GM18517 (cell line): Measurements from ENCODE around the gene WWP2.
"Not testable (repeated sequence)": the region's sequence is repeated elsewhere in the genome, so short reads cannot be mapped to it uniquely, and the experiment has no call there.

Experiments used
- ATAC-seq: cut with Tn5 transposase; IDR thresholded peaks from one replicate; pipeline ENCODE4 v1.9.1; 2021; ENCODE audit warnings: mild to moderate bottlenecking, moderate library complexity; ENCODE audit not compliant: unreplicated experiment

The WWP2 gene

DNA sequence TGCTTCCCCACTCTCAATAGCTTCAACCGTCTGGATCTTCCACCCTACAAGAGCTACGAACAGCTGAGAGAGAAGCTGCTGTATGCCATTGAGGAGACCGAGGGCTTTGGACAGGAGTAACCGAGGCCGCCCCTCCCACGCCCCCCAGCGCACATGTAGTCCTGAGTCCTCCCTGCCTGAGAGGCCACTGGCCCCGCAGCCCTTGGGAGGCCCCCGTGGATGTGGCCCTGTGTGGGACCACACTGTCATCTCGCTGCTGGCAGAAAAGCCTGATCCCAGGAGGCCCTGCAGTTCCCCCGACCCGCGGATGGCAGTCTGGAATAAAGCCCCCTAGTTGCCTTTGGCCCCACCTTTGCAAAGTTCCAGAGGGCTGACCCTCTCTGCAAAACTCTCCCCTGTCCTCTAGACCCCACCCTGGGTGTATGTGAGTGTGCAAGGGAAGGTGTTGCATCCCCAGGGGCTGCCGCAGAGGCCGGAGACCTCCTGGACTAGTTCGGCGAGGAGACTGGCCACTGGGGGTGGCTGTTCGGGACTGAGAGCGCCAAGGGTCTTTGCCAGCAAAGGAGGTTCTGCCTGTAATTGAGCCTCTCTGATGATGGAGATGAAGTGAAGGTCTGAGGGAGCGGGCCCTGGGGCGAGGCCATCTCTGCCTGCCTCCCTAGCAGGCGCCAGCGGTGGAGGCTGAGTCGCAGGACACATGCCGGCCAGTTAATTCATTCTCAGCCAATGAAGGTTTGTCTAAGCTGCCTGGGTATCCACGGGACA lies 177.9 kb downstream of the WWP2 start:
- ATAC-seq: no peak

DNA sequence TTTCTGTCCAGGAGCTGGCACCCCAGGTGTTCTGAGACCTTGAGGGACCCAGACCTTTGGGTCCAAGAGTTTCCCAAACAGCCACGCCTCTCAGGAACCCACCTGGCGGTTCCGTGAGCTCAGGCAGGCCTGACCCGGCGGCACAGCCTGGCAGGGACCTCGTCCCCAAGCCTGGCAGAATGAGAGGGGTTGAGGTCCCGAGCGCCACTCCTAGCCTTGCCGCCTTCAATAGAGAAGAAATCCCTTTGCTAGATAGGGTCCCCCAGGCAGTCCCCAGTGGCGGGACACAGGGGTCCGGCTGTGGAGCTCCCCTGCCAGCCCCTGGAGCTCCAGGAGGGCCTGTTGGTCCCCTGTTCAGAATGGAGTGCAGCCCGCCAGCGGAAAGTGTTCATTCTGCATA lies 178.5 kb downstream of the WWP2 start:
- ATAC-seq: no peak

DNA sequence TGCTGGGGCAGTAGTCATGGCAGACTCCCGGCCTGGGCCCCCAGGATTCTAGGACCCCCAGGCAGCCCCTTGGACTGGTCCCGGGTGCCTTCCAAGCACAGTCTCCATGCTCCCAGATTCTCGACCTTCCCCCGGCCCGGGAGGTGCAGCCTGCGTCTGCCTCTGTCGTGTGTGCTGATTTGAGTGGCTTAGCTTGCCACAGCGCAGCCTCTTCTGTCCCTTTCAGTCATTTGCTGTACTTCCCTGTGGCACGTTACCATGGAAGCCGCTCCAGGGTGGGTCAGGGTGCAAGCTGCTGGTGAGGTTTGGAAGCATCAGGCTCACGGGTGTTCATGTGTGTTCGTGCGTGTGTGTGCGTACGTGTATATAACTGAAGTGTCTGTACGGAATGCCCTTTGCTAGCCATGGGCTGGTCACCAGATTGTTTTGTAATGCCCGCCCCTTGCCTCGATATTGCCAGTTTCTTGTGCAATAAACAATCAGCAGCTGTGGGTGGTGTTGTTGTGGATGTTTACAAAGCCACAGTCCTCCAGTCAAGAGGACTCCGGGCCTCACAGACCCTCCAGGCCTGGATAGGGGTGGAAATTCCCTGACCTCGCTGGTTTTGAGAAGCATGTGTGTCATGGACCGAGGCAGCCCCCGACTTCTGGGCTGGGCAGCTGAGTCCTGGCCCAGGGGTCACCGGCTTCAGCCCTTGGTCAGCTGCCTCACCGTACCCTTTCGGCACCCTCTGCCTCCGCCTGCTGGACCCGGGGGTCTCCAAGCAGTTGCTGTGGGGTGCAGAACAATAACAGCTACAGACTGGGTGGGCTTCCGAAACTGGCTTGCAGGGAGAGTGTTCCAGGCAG lies 179.3 kb downstream of the WWP2 start:
- no peak for ATAC-seq

DNA sequence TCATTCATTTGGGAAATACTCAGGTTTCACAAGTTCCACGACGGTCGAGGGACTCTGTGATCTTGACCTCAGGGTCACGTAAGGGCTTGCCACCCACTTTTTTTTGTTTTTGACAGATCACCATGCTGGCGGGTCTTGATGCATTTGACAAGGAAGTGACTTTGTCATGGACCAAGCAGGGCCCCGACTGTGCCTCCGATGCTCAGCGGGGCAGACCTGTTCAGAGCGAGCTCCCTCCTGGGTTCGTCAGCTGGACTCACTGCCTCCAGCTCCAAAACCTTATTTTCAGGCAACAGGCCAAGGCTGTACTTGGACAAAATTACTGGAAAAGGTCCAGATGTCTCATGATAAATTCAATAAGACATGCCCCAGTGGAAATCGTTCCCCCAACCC lies 180.0 kb downstream of the WWP2 start:
- ATAC-seq: no peak

DNA sequence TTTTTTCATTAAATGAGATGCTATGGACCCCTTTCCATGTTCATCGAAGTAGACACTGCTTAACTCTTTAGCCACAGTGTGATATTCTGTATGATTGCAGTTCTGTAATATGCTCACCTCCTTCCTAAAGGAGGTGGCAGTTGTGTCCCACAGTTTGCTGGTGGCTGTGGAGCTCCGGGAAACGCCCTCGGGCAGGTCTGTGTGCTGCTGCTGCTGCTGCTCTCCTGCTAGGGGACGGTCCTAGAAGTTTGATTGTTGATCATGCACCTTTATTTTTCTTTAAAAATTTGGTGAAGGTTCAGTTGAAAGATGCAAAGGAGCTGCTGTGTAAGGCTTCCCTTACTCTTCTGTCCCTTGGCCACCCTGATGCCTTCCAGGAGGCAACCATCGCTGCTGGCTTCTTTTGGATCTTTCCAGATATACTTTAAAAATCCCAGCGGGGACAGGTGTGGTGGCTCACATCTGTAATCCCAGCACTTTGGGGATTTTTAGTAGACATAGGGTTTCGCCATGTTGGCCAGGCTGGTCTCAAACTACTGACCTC lies 180.6 kb downstream of the WWP2 start:
- no peak for ATAC-seq

DNA sequence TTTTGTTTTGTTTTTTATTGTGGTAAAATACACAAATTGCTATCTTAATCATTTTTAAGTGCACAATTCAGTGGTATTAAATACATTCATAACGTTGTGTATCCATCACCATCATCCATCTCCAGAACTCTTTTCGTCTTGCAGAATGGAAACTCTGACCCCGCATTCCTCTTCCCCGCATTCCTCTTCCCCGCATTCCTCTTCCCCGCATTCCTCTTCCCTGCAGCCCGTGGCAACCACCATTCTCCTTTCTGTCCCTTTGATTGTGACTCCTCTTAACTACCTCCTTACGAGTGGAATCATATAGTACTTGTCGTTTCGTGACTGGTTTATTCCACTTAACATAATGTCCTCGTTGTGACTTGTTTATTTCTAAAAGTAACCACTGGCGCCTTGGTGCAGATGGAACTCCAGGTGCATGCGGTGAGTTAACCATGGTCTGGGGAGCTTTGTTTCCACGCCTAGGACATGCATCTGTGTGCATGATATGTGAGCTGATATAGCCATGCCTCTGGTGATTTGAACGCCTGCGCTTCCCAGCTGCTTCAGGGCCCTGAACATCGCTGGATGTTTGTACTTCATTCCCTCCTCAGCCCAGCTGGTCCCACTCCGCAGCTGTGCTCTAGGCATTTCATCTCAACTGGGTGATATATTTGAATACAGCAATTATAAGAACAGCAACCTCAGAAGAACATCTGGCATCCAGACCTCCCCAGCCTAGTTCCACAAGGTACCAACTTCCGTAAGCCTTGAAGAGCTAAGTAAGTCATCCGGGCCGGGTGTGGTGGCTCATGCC lies 181.3 kb downstream of the WWP2 start:
- ATAC-seq: not testable (repeated sequence)

DNA sequence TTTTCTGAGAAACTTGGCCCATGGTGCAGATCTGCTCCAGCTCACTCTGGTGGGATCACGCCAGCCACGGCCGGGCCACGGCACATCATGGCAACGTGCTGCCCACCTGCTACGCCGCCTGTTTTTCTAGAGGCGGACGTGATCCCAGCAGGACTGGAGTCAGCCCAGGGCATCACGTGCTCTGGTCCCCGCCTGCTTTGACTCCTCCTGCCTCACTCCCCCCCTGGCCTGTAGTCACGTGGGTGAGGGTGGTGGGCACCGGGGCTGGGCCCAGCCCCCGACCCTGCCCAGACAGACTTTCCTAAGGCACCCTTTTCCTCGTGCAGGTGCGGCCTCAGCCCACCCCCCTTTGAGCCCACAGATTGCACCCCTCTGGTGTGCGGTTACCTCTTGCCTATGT lies 188.3 kb downstream of the WWP2 start:
- not testable (repeated sequence) for ATAC-seq

DNA sequence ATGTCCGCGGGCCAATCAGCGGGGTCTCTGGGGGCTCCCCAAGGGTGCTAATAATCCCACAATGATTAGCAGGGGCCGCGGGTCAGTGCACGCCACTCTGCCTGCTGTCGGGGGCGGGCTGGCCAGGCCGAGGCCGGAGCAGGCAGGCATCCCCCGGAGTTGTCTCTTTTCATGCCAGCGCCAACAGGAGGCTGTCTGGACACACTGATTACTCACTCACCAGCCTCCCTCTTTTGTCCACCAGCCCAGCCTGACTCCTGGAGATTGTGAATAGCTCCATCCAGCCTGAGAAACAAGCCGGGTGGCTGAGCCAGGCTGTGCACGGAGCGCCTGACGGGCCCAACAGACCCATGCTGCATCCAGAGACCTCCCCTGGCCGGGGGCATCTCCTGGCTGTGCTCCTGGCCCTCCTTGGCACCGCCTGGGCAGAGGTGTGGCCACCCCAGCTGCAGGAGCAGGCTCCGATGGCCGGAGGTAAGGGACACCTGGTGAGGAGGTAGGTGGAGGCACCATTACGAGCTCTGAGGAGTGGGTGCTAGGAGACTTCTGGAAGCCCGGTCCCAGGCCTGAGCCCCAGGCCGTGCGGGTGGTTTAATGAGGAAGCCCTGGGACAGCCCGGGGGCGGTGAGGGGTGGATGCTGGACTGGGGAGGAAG lies 189.0 kb downstream of the WWP2 start, which contains the start of gene CLEC18A:
CLEC18A (plus strand) TSS at position 318 of the 655 bp plus-strand sequence; CDS start at position 351, 33 bp downstream.
- not testable (repeated sequence) for ATAC-seq

DNA sequence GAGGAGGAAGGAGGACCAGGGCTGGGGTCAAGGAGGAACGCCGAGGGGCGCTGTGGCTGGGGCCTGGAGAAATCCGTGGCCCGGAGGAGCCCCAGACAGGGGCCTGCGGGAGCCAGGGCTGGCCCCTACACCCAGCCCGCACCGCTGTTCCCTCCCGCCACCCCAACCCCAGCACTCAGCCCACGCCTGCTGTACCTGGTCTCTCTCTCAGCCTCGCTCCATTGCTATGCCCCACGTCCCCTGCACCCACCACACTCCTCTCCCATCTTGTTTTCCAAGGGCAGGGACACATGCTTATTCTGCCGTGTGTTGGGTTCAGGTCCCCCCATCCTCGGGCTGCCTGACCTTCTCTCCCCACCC lies 189.5 kb downstream of the WWP2 start:
- not testable (repeated sequence) for ATAC-seq

DNA sequence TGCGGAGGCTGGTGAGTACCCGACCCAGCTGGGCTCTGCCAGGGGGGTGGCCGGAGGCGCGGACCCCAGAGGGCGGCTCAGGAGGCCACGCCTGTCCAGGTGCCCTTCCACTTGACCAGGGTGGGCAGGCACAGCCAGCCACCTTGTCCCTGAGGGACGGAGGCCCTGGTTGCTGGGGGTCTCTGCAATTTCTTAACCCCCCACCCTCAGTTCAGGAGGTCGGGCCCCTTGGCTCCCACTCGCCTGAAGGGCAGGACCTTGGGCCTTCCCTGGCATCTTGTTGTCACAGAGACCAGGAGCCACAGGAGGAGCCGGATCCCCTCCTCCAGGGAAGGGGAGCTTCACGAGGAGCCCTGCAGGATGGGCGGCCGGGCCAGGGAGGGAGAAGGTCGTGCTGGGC lies 190.0 kb downstream of the WWP2 start:
- not testable (repeated sequence) for ATAC-seq

DNA sequence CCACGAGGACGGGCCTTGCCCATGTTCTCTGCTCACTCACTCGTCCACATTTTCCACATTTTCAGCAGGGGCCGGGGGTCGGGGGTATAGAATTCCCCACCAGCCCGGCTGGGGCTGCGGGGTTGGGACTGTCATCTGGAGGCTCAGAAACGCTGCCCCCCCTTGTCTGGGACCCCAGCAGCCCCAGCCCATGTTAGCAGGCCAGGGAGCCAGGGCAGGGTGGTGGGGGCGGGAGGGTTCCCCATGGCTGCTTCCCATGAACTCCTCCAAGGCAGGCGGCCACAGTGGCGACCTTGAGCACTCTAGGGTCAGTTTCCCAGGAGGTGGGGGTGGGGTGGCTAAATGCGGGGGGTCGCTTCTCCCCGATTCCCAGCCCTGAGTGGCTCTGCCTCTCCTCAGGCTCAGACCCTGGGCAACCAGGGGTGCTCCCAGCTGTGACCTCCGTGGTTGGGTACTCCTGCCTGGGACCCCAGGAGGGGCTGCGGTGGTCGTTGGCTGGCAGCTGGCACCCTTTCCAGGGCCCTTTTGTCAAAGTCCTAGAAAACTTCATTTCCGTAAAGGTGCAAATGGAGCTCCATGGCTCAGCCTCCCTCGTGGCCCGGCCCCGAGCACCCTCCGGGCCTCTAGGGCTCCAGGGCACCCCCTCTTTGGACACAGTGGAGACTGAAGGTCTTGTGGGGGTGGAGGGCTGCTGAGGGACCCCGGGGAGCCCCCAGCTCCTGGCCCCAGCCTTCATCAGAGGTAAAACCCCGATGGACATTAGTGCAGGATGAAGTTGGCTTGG lies 190.6 kb downstream of the WWP2 start:
- not testable (repeated sequence) for ATAC-seq

DNA sequence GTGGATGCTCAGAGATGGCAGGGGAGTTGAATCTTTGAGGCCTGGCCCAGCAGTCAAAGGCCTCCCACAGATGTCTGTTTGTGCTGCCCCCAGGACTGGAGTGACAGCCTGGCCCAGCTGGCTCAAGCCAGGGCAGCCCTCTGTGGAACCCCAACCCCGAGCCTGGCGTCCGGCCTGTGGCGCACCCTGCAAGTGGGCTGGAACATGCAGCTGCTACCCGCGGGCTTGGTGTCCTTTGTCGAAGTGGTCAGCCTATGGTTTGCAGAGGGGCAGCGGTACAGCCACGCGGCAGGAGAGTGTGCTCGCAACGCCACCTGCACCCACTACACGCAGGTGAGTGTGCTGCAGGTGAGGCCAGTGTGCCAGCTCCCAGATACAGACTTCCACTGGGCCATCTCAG lies 192.1 kb downstream of the WWP2 start:
- not testable (repeated sequence) for ATAC-seq

DNA sequence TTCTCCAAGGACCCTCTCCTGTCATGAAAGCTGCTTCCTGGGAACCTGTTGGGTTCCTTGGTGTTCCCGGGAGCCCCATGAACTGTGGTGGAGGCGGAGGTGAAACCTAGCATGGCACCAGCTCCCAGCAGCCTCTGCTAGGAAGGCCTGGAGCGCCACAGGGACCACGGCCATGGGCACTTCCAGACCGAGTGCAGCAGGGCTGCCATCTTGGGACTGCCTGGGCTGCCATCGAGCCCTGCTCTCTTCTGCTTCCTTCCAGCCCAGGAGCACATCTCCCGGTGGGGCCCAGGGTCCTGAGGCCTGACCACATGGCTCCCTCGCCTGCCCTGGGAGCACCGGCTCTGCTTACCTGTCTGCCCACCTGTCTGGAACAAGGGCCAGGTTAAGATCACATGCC lies 201.2 kb downstream of the WWP2 start:
- ATAC-seq: not testable (repeated sequence)

DNA sequence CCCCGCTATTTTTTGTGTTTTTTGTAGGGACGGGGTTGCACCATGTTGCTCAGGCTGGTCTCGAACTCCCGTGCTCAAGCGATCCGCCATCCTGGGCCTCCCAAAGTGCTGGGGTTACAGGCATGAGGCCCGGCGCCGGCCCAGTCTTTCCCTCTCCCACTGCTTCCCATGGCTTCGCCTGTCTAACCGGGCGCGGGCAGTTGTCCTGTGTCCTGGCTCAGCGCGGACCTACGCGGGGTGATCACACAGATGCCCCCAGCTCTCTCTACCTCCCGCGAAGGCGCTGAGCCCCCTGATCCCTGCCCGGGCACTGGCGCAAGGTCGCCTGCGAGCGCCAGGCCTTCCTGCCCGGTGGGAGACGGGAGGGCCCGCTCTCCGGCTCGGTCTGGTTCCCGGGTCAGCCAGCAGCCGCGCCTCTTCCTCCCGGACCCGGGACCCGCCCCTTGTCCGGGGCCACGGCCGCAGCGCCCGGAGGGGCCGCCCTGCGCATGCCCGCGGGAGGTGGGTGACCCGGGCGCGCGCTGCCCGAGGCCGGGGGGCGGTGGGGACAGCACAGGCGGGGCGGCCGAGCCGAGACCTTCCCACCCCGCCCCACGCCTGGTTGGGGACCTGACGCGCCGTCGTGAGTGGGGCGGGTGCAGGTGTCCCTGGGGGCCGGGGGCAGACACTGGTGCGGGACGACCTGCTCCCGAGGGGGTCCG lies 203.0 kb downstream of the WWP2 start:
- not testable (repeated sequence) for ATAC-seq

DNA sequence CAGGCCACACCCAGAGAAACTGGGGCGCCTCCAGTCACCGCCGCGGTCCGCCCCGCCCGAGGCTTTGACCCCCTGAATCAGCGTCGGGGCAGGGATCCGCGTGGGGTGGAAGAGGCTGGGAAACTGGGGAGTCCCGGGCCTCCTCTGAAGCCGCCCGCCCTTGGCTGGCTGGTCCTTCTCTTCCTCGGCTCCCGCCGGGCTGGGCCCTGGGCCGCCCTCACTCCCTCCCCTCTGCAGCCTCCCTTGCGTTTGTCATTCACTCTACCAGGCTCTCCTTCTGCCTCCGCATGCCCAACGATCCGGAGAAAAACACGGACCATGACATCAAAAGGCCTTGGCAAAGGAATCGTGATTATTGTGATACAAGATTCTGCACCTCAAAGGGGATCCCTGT lies 203.5 kb downstream of the WWP2 start:
- ATAC-seq: not testable (repeated sequence)

DNA sequence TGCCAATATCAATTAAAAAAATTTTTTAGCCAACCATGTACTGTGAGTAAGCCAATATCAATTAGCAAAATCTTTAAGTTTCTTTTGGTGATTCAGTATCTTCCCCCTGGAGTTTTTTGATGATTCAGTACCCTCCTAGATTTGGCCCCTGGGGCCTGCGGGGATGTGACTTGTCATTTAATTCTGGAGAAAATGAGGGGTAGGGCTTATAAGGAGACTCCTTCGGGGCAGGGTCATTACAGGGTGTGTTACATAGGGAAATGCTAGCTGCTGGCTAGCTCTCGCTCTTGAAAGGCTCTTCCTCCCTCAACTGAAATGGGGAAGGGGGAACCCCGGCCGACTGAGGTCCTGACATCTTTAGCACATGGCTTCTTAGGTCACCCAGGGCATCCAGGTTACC lies 205.6 kb downstream of the WWP2 start:
- ATAC-seq: not testable (repeated sequence)

DNA sequence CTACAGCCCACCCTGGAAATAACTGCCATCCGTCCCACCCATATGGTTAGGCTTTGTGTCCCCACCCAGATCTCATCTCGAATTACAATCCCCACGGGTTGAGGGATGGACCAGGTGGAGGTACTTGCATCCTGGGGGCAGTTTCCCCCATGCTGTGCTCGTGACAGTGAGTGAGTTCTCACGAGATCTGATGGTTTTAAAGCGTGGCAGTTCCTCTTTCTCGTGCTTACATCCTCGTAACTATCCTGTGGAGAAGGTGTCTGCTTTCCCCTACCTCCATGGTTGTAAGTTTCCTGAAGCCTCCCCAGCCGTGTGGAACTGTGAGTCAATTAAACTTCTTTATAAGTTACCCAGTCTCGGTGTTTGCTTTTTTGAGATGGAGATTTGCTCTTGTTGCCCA lies 206.0 kb downstream of the WWP2 start:
- not testable (repeated sequence) for ATAC-seq

DNA sequence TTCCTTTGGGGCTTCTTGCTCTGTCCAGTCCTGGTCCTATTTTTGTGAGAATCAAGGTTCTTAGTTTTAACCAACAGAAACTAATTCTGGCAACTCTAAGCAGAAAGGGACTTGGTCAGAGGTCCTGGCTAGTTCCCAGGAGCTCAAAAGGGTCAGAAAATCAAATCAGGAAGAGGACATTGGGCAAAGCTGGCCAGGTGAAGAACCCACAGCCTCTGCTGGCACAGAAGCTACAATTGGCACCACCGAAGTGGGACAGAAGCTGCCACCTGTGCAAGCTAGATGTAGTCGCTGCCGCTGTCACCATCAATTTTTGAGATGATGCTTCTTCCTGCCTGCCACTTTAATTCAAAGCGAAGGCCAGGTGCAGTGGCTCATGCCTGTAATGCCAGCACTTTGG lies 207.5 kb downstream of the WWP2 start:
- ATAC-seq: not testable (repeated sequence)

DNA sequence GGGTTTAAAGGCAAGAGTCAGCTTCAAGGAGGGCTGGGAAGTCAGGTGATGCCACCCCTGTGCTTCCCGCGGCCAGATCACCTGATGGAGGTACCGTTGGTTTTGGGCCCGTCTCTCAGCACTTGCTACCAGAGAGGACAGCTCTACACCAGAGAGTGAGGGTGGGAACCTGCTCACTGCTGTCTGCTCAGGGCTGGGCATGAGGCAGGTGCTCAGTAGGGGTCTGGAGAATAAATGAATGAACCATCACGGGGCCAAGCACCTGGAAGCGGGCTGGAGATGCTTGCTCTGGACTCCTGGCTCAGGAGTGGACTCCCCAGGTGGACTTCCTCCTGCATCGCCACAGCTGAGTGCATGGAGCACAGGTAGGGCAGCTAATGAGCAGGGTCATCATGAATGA lies 210.0 kb downstream of the WWP2 start:
- not testable (repeated sequence) for ATAC-seq
